ENCODE data around the gene UBE4A.

The UBE4A gene

GRCh38 chr11:118311518-118311917, 47.9 kb upstream of the UBE4A start:
- Histone ChIP-seq H3K18ac (ENCODE audit: low read length) (no peak overlapping the region), H3K36me3 (ENCODE audit: control insufficient read depth in 1 of 2, insufficient read depth in 2 of 2, low read length in 2 of 2) (no peaks in the 10 kb centered on the region), H3K79me2 (ENCODE audit: control insufficient read depth, insufficient read depth, low read length, poor library complexity) (no peaks in the 10 kb centered on the region), H4K8ac (ENCODE audit: low read depth, low read length) (no peak overlapping the region), H3K9ac (ENCODE audit: low read length) (no peak overlapping the region), H2BK5ac (ENCODE audit: low read depth, low read length, poor library complexity) (no peak overlapping the region), H3K4ac (ENCODE audit: low read depth, low read length) (no peak overlapping the region), H2AFZ (ENCODE audit: insufficient read depth, low read length, poor library complexity) (no peak overlapping the region), H3K4me1 (ENCODE audit: control insufficient read depth in 1 of 2, insufficient read depth in 2 of 2, low read length in 2 of 2) (peaks cover 0 to 3% of the 10 kb centered on the region in 2 experiments), H3K4me2 (ENCODE audit: low read length) (no peak overlapping the region), H2BK120ac (ENCODE audit: insufficient read depth, low read length, poor library complexity) (no peak overlapping the region), H2BK12ac (ENCODE audit: low read length) (no peak overlapping the region), H3K4me3 (ENCODE audit: low read depth, low read length) (no peak overlapping the region), H3K27ac (ENCODE audit: low read depth, low read length) (no peak overlapping the region), H3K9me3 (ENCODE audit: insufficient read depth, low read depth, low read length) (peaks cover 4% of the 10 kb centered on the region), H4K91ac (ENCODE audit: low read depth, low read length) (no peak overlapping the region), H2AK5ac (ENCODE audit: low read length) (no peak overlapping the region), H3K27me3 (ENCODE audit: insufficient read depth, low read length) (no peaks in the 10 kb centered on the region), H4K12ac (ENCODE audit: low read depth, low read length) (no peak overlapping the region), H3K79me1 (ENCODE audit: low read length) (no peaks in the 10 kb centered on the region), H3K23ac (ENCODE audit: low read length) (no peak overlapping the region), H3K14ac (ENCODE audit: low read length) (no peak overlapping the region)
- no CpG with 5 or more reads among the region's 4 CpGs for WGBS (ENCODE audit: extremely low coverage, insufficient coverage, insufficient read length)
- no peak for DNase-seq

DNA sequence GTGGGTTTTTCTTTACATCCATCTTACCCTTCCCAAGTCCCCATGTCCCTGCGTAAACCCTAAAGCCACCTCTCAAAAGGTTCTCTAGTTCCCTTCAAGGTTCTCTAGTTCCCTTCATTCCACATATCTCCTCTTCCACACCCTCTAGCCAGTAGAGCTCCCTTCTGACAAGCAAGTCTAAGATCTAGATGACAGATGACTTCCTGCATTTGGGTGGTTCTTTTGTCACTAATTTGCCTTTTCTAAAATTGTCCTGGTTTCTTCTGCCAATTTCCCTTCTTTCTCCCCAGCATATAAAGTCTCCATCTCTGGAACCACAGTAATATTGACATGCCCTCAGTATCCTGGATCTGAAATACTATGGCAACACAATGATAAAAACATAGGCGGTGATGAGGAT, 47.1 kb upstream of the UBE4A start:
- no peak overlapping the region for H3K9ac ChIP-seq (ENCODE audit: low read length)
- no peak overlapping the region for H2BK120ac ChIP-seq (ENCODE audit: insufficient read depth, low read length, poor library complexity)
- no peak overlapping the region for H3K14ac ChIP-seq (ENCODE audit: low read length)
- no peak overlapping the region for H3K4ac ChIP-seq (ENCODE audit: low read depth, low read length)
- H2BK12ac ChIP-seq (ENCODE audit: low read length) = no peak overlapping the region
- no peaks in the 10 kb centered on the region for H3K36me3 ChIP-seq (ENCODE audit: control insufficient read depth in 1 of 2, insufficient read depth in 2 of 2, low read length in 2 of 2)
- no CpG with 5 or more reads among the region's 2 CpGs for WGBS (ENCODE audit: extremely low coverage, insufficient coverage, insufficient read length)
- H3K18ac ChIP-seq (ENCODE audit: low read length) = no peak overlapping the region
- H3K27me3 ChIP-seq (ENCODE audit: insufficient read depth, low read length) = no peaks in the 10 kb centered on the region
- no peak overlapping the region for H3K23ac ChIP-seq (ENCODE audit: low read length)
- no peak overlapping the region for H4K8ac ChIP-seq (ENCODE audit: low read depth, low read length)
- no peaks in the 10 kb centered on the region for H3K79me1 ChIP-seq (ENCODE audit: low read length)
- H4K91ac ChIP-seq (ENCODE audit: low read depth, low read length) = no peak overlapping the region
- DNase-seq = no peak
- H3K4me1 ChIP-seq (ENCODE audit: control insufficient read depth in 1 of 2, insufficient read depth in 2 of 2, low read length in 2 of 2) = peaks cover 3% of the 10 kb centered on the region in 2 experiments
- H4K12ac ChIP-seq (ENCODE audit: low read depth, low read length) = no peak overlapping the region
- H2BK5ac ChIP-seq (ENCODE audit: low read depth, low read length, poor library complexity) = no peak overlapping the region
- no peak overlapping the region for H3K4me3 ChIP-seq (ENCODE audit: low read depth, low read length)
- no peak overlapping the region for H2AFZ ChIP-seq (ENCODE audit: insufficient read depth, low read length, poor library complexity)
- H3K4me2 ChIP-seq (ENCODE audit: low read length) = no peak overlapping the region
- peaks cover 4% of the 10 kb centered on the region for H3K9me3 ChIP-seq (ENCODE audit: insufficient read depth, low read depth, low read length)
- no peak overlapping the region for H3K27ac ChIP-seq (ENCODE audit: low read depth, low read length)
- no peaks in the 10 kb centered on the region for H3K79me2 ChIP-seq (ENCODE audit: control insufficient read depth, insufficient read depth, low read length, poor library complexity)
- H2AK5ac ChIP-seq (ENCODE audit: low read length) = no peak overlapping the region

DNA sequence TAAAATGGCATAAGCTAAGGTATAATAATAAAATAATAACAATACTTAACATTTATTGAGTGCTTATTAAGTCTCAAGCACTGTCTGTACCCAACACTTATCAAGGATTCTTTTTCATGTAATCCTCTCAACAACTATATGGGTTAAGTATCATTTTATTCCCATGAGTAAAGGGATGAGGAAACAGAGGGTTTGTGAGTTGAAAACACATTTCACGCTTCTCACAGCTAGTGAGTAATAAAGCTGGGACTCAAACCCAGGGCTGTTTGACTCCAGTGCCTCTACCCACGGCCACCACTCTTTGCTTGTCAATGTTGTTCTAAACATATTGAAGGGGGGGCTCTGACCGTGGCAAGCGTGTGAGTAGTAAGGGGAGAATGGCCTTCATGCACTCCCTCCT, 46.2 kb upstream of the UBE4A start:
- Histone ChIP-seq H4K91ac (ENCODE audit: low read depth, low read length) (no peak overlapping the region), H3K79me2 (ENCODE audit: control insufficient read depth, insufficient read depth, low read length, poor library complexity) (no peaks in the 10 kb centered on the region), H3K4me1 (ENCODE audit: control insufficient read depth in 1 of 2, insufficient read depth in 2 of 2, low read length in 2 of 2) (peaks cover 3% of the 10 kb centered on the region in 2 experiments), H2BK5ac (ENCODE audit: low read depth, low read length, poor library complexity) (no peak overlapping the region), H3K23ac (ENCODE audit: low read length) (no peak overlapping the region), H3K9ac (ENCODE audit: low read length) (no peak overlapping the region), H3K9me3 (ENCODE audit: insufficient read depth, low read depth, low read length) (peaks cover 4% of the 10 kb centered on the region), H2BK120ac (ENCODE audit: insufficient read depth, low read length, poor library complexity) (no peak overlapping the region), H3K27ac (ENCODE audit: low read depth, low read length) (no peak overlapping the region), H3K14ac (ENCODE audit: low read length) (no peak overlapping the region), H2BK12ac (ENCODE audit: low read length) (no peak overlapping the region), H3K4me3 (ENCODE audit: low read depth, low read length) (no peak overlapping the region), H4K8ac (ENCODE audit: low read depth, low read length) (no peak overlapping the region), H3K27me3 (ENCODE audit: insufficient read depth, low read length) (no peaks in the 10 kb centered on the region), H3K4me2 (ENCODE audit: low read length) (no peak overlapping the region), H2AFZ (ENCODE audit: insufficient read depth, low read length, poor library complexity) (no peak overlapping the region), H3K36me3 (ENCODE audit: control insufficient read depth in 1 of 2, insufficient read depth in 2 of 2, low read length in 2 of 2) (no peaks in the 10 kb centered on the region), H2AK5ac (ENCODE audit: low read length) (no peak overlapping the region), H4K12ac (ENCODE audit: low read depth, low read length) (no peak overlapping the region), H3K18ac (ENCODE audit: low read length) (no peak overlapping the region), H3K4ac (ENCODE audit: low read depth, low read length) (no peak overlapping the region), H3K79me1 (ENCODE audit: low read length) (no peaks in the 10 kb centered on the region)
- WGBS (ENCODE audit: extremely low coverage, insufficient coverage, insufficient read length) = no CpG with 5 or more reads among the region's 4 CpGs
- DNase-seq = no peak

GRCh38 chr11:118314988-118315411, 44.4 kb upstream of the UBE4A start:
- Histone ChIP-seq H4K8ac (ENCODE audit: low read depth, low read length) (no peak overlapping the region), H3K4me2 (ENCODE audit: low read length) (no peak overlapping the region), H3K23ac (ENCODE audit: low read length) (no peak overlapping the region), H3K4me1 (ENCODE audit: control insufficient read depth in 1 of 2, insufficient read depth in 2 of 2, low read length in 2 of 2) (peaks cover 3% of the 10 kb centered on the region in 2 experiments), H3K9me3 (ENCODE audit: insufficient read depth, low read depth, low read length) (peaks cover 4% of the 10 kb centered on the region), H3K4me3 (ENCODE audit: low read depth, low read length) (no peak overlapping the region), H3K14ac (ENCODE audit: low read length) (no peak overlapping the region), H3K18ac (ENCODE audit: low read length) (no peak overlapping the region), H3K4ac (ENCODE audit: low read depth, low read length) (no peak overlapping the region), H3K27ac (ENCODE audit: low read depth, low read length) (no peak overlapping the region), H3K79me1 (ENCODE audit: low read length) (no peaks in the 10 kb centered on the region), H2AK5ac (ENCODE audit: low read length) (no peak overlapping the region), H2BK5ac (ENCODE audit: low read depth, low read length, poor library complexity) (no peak overlapping the region), H4K12ac (ENCODE audit: low read depth, low read length) (no peak overlapping the region), H2AFZ (ENCODE audit: insufficient read depth, low read length, poor library complexity) (no peak overlapping the region), H3K27me3 (ENCODE audit: insufficient read depth, low read length) (no peaks in the 10 kb centered on the region), H3K9ac (ENCODE audit: low read length) (no peak overlapping the region), H2BK12ac (ENCODE audit: low read length) (no peak overlapping the region), H2BK120ac (ENCODE audit: insufficient read depth, low read length, poor library complexity) (no peak overlapping the region), H3K36me3 (ENCODE audit: control insufficient read depth in 1 of 2, insufficient read depth in 2 of 2, low read length in 2 of 2) (no peaks in the 10 kb centered on the region), H3K79me2 (ENCODE audit: control insufficient read depth, insufficient read depth, low read length, poor library complexity) (no peaks in the 10 kb centered on the region), H4K91ac (ENCODE audit: low read depth, low read length) (no peak overlapping the region)
- no CpG with 5 or more reads among the region's 7 CpGs for WGBS (ENCODE audit: extremely low coverage, insufficient coverage, insufficient read length)
- peak in 1 of 2 donors; percentile 6 for DNase-seq
